Measurements from ENCODE around the gene SPOCK1.

Gene SPOCK1

DNA sequence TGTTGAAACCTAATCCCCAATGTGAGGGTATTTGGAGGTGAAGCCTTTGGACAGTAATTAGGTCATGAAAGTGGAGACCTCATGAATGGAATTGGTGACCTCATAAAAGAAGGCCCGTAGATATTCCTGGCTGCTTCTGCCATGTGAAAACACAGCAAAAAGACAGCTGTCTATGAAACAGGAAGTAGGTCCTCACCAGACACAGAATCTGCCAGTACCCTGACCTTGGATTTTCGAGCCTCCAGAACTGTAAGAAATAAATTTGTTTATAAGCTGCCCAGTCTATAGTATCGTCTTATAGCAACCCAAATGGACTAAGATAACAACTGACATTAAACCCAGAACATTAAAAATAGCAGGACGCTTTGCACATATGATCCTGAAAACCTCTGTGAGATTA, 371.1 kb downstream of the SPOCK1 start:
- H3K27ac ChIP-seq (replicated peaks), result no peak overlapping the region
- H3K27me3 ChIP-seq (ENCODE audit: insufficient read depth, poor library complexity, severe bottlenecking), result no peaks in the 10 kb centered on the region
- TF ChIP-seq SPI1 (IDR thresholded peaks at IDR 0.05; ENCODE audit: borderline replicate concordance, low read depth) (no peak), POLR2AphosphoS5 (IDR thresholded peaks at IDR 0.05; ENCODE audit: low read depth) (no peak), GABPA (IDR thresholded peaks at IDR 0.05; ENCODE audit: low read depth) (no peak)
- TF ChIP-seq, protein P1, sequence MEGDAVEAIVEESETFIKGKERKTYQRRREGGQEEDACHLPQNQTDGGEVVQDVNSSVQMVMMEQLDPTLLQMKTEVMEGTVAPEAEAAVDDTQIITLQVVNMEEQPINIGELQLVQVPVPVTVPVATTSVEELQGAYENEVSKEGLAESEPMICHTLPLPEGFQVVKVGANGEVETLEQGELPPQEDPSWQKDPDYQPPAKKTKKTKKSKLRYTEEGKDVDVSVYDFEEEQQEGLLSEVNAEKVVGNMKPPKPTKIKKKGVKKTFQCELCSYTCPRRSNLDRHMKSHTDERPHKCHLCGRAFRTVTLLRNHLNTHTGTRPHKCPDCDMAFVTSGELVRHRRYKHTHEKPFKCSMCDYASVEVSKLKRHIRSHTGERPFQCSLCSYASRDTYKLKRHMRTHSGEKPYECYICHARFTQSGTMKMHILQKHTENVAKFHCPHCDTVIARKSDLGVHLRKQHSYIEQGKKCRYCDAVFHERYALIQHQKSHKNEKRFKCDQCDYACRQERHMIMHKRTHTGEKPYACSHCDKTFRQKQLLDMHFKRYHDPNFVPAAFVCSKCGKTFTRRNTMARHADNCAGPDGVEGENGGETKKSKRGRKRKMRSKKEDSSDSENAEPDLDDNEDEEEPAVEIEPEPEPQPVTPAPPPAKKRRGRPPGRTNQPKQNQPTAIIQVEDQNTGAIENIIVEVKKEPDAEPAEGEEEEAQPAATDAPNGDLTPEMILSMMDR (IDR thresholded peaks at IDR 0.05; ENCODE audit: insufficient read depth, low read length), result no peak
- TF ChIP-seq, protein P2, sequence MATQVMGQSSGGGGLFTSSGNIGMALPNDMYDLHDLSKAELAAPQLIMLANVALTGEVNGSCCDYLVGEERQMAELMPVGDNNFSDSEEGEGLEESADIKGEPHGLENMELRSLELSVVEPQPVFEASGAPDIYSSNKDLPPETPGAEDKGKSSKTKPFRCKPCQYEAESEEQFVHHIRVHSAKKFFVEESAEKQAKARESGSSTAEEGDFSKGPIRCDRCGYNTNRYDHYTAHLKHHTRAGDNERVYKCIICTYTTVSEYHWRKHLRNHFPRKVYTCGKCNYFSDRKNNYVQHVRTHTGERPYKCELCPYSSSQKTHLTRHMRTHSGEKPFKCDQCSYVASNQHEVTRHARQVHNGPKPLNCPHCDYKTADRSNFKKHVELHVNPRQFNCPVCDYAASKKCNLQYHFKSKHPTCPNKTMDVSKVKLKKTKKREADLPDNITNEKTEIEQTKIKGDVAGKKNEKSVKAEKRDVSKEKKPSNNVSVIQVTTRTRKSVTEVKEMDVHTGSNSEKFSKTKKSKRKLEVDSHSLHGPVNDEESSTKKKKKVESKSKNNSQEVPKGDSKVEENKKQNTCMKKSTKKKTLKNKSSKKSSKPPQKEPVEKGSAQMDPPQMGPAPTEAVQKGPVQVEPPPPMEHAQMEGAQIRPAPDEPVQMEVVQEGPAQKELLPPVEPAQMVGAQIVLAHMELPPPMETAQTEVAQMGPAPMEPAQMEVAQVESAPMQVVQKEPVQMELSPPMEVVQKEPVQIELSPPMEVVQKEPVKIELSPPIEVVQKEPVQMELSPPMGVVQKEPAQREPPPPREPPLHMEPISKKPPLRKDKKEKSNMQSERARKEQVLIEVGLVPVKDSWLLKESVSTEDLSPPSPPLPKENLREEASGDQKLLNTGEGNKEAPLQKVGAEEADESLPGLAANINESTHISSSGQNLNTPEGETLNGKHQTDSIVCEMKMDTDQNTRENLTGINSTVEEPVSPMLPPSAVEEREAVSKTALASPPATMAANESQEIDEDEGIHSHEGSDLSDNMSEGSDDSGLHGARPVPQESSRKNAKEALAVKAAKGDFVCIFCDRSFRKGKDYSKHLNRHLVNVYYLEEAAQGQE (IDR thresholded peaks at IDR 0.05; ENCODE audit: insufficient replicate concordance, low read depth), result no peak
- no peak for DNase-seq (ENCODE audit: low read depth in 1 of 2, low spot score in 1 of 2)
- H3K4me3 ChIP-seq (replicated peaks; ENCODE audit: insufficient read depth, low read length), result no peak overlapping the region

DNA sequence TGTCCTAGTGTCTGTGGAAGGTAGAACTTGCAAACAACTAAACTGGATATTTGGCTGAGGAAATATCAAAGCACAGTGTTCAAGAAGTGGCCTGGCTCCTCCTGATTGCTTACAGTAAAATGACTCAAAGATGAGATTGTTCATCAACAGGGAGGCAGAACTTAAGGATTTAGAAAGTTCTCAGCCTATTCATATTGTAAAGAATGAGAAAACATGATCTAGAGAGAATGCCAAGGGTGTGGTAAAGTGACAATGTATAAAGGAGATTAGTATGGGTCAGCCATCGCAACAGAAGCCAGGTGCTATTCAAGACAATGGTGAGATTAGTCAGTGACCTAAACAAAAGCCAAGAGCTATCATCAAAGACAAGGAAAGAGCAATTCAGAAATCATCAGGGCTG, 372.3 kb downstream of the SPOCK1 start:
- Histone ChIP-seq H3K27me3 (ENCODE audit: insufficient read depth, poor library complexity, severe bottlenecking) (no peaks in the 10 kb centered on the region), H3K27ac (replicated peaks) (no peak overlapping the region), H3K4me3 (replicated peaks; ENCODE audit: insufficient read depth, low read length) (no peak overlapping the region)
- TF ChIP-seq SPI1 (IDR thresholded peaks at IDR 0.05; ENCODE audit: borderline replicate concordance, low read depth), result no peak
- TF ChIP-seq, protein P1 (IDR thresholded peaks at IDR 0.05; ENCODE audit: insufficient read depth, low read length), result no peak
- no peak for TF ChIP-seq GABPA (IDR thresholded peaks at IDR 0.05; ENCODE audit: low read depth)
- TF ChIP-seq POLR2AphosphoS5 (IDR thresholded peaks at IDR 0.05; ENCODE audit: low read depth), result no peak
- TF ChIP-seq, protein P2 (IDR thresholded peaks at IDR 0.05; ENCODE audit: insufficient replicate concordance, low read depth), result no peak
- DNase-seq (ENCODE audit: low read depth in 1 of 2, low spot score in 1 of 2), result no peak

DNA sequence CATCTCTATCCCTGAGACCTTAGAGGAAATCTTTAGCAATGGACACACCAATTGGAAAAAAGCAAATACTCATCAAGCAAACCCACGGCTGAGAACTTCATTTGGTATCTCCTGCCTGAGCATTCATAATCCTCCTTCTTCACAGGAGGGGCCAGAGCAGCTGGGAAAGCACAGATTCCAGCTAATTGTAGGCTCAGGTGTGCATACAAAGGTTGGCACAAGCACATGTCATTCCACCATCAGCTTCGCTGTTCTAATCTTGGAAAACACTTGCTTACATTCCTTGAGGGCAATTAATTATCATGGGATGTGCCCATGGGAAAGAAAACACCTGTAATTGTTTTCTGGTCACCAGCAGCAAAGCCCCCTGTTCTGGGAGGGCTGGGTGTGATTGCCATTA, 376.6 kb downstream of the SPOCK1 start:
- no peak for DNase-seq (ENCODE audit: low read depth in 1 of 2, low spot score in 1 of 2)
- Histone ChIP-seq H3K27ac (replicated peaks) (no peak overlapping the region), H3K27me3 (ENCODE audit: insufficient read depth, poor library complexity, severe bottlenecking) (no peaks in the 10 kb centered on the region), H3K4me3 (replicated peaks; ENCODE audit: insufficient read depth, low read length) (no peak overlapping the region)
- TF ChIP-seq GABPA (IDR thresholded peaks at IDR 0.05; ENCODE audit: low read depth) (no peak), SPI1 (IDR thresholded peaks at IDR 0.05; ENCODE audit: borderline replicate concordance, low read depth) (no peak), POLR2AphosphoS5 (IDR thresholded peaks at IDR 0.05; ENCODE audit: low read depth) (no peak)
- TF ChIP-seq, protein P1 (IDR thresholded peaks at IDR 0.05; ENCODE audit: insufficient read depth, low read length), result no peak
- TF ChIP-seq, protein P2 (IDR thresholded peaks at IDR 0.05; ENCODE audit: insufficient replicate concordance, low read depth), result no peak

Data from HL-60 (cell line).